ENCODE results near the gene DCDC1.

GRCh38 chr11:31419138-31419537 lies 49.6 kb upstream of the DCDC1 start:
- TF ChIP-seq, protein P1, sequence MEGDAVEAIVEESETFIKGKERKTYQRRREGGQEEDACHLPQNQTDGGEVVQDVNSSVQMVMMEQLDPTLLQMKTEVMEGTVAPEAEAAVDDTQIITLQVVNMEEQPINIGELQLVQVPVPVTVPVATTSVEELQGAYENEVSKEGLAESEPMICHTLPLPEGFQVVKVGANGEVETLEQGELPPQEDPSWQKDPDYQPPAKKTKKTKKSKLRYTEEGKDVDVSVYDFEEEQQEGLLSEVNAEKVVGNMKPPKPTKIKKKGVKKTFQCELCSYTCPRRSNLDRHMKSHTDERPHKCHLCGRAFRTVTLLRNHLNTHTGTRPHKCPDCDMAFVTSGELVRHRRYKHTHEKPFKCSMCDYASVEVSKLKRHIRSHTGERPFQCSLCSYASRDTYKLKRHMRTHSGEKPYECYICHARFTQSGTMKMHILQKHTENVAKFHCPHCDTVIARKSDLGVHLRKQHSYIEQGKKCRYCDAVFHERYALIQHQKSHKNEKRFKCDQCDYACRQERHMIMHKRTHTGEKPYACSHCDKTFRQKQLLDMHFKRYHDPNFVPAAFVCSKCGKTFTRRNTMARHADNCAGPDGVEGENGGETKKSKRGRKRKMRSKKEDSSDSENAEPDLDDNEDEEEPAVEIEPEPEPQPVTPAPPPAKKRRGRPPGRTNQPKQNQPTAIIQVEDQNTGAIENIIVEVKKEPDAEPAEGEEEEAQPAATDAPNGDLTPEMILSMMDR (conservative IDR thresholded peaks at IDR 0.05; ENCODE audit: low read length) = no peak
- no peak for TF ChIP-seq EZH2phosphoT487 (IDR thresholded peaks at IDR 0.05; ENCODE audit: borderline replicate concordance, low read depth, low read length)
